HCT116 (cell line): ENCODE results near the gene FLT4.

Experiments used
- CTCF ChIP-seq, 3 experiments: fragments of 200-600 bp in 1 of 3; sonication (generic) in 1 of 3; IDR thresholded peaks in 2 of 3; conservative IDR thresholded peaks in 1 of 3; 2 replicates each; pipeline ENCODE4 v1.5.1; 2012 to 2017; ENCODE audit warnings: low read depth in 2 of 3, low read length in 2 of 3, antibody characterized with exemption in 1 of 3, borderline replicate concordance in 1 of 3, control low read depth in 1 of 3, mild to moderate bottlenecking in 1 of 3, mixed read lengths in 1 of 3, mixed run types in 1 of 3, moderate library complexity in 1 of 3; ENCODE audit not compliant: insufficient read depth in 1 of 3
- ELF1 ChIP-seq: IDR thresholded peaks from 2 replicates; pipeline ENCODE4 v1.6.1; 2012; ENCODE audit warnings: low read depth, borderline replicate concordance
- EZH2phosphoT487 ChIP-seq: fragments of 200-600 bp; IDR thresholded peaks from 2 replicates; pipeline ENCODE4 v1.6.1; 2018; ENCODE audit warnings: antibody characterized with exemption, borderline replicate concordance
- MAX ChIP-seq: IDR thresholded peaks from 2 replicates; pipeline ENCODE4 v1.6.1; 2012
- POLR2AphosphoS5 ChIP-seq: IDR thresholded peaks from 2 replicates; pipeline ENCODE4 v1.6.1; 2011; ENCODE audit warnings: mild to moderate bottlenecking, low read depth, low read length, moderate library complexity
- RAD21 ChIP-seq: IDR thresholded peaks from 2 replicates; pipeline ENCODE4 v1.6.1; 2012; ENCODE audit warnings: low read depth, mild to moderate bottlenecking
- TCF7L2 ChIP-seq: IDR thresholded peaks from 2 replicates; pipeline ENCODE4 v1.7.0; 2011; ENCODE audit warnings: borderline replicate concordance, inconsistent platforms; ENCODE audit not compliant: insufficient read depth, insufficient read length; ENCODE audit errors: extremely low read depth

DNA sequence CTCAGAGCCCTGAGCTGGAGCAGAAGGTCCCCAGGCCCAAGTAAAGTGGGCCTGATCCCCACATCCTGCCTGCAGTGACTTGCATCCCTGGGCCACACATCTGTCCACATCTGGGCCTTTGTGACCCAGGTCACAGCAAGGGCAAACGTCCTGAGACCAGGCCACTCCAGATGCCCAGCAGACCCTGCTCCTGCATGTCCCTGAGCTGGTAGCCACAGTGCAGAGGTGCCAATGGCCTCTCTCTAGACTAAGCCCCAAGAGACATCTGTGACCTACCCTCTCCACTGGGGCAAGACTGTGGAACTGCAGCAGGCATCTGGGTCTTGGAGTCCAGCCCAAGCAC, 2.5 kb downstream of the FLT4 start:
- no peak for TF ChIP-seq CTCF (IDR thresholded peaks at IDR 0.05 in 2 of 3, conservative IDR thresholded peaks at IDR 0.05 in 1 of 3; ENCODE audit: borderline replicate concordance in 1 of 3, insufficient read depth in 1 of 3, low read depth in 2 of 3, low read length in 2 of 3)
- no peak for TF ChIP-seq RAD21
- no peak for TF ChIP-seq TCF7L2
- no peak for TF ChIP-seq EZH2phosphoT487
- no peak for TF ChIP-seq POLR2AphosphoS5
- TF ChIP-seq ELF1, result no peak
- no peak for TF ChIP-seq MAX
